ENCODE measurements around the gene DSTYK. TPM values are rescaled to one million over a fixed set of nuclear protein-coding genes. Genes with fewer than 3 reads are reported as not detected.

DSTYK gene
- 7.2 and 8.9 TPM in 2 replicates for total RNA-seq

GRCh38 chr1:205211169-205211838 is at the start of gene DSTYK:
Gene DSTYK, minus strand, starts transcription at chr1:205211702. Its CDS starts 167 bp downstream, at chr1:205211535.

GRCh38 chr1:205227584-205228013 is 16.1 kb upstream of the DSTYK start, which contains the start of gene TMCC2:
Gene TMCC2, plus strand, starts transcription at chr1:205227946. Its CDS starts 619 bp downstream, at chr1:205228565.

GRCh38 chr1:205121660-205122488 is 89.6 kb downstream of the DSTYK start, which contains the start of gene RBBP5:
Gene RBBP5, minus strand, starts transcription at chr1:205121978. Its CDS starts 105 bp downstream, at chr1:205121873.

Other genes with a start within 250 kb of the DSTYK start
- 0.07 TPM in 1 of 2 replicates, not detected in the other for gene CNTN2, start 168.5 kb downstream of the DSTYK start, total RNA-seq
- gene TMEM81, start 127.2 kb downstream of the DSTYK start, total RNA-seq: 0.78 and 1.9 TPM in 2 replicates
- gene RBBP5, start 89.7 kb downstream of the DSTYK start, total RNA-seq: 7.6 and 10.2 TPM in 2 replicates
- 4.3 and 4.7 TPM in 2 replicates for gene TMCC2, start 16.2 kb upstream of the DSTYK start, total RNA-seq
- 14.3 and 18.8 TPM in 2 replicates for gene NUAK2, start 110.0 kb upstream of the DSTYK start, total RNA-seq
- 0.14 TPM in 1 of 2 replicates, not detected in the other for gene KLHDC8A, start 145.2 kb upstream of the DSTYK start, total RNA-seq
- 1.4 TPM in 1 of 2 replicates, not detected in the other for gene LEMD1, start 210.4 kb upstream of the DSTYK start, total RNA-seq
- 1.3 and 1.5 TPM in 2 replicates for gene BLACAT1, start 244.3 kb upstream of the DSTYK start, total RNA-seq